Stimulated activated CD8-positive, alpha-beta memory T cell treated with anti-CD3 and anti-CD28 coated beads, Interleukin-7, amount 100 ng/mL, for 1 hour (primary cell): ENCODE results near the gene BOLL.
"Not testable (repeated sequence)": the region's sequence is repeated elsewhere in the genome, so short reads cannot be mapped to it uniquely, and the experiment has no call there.

Source experiments
- DNase-seq, 2 donors: peaks; one replicate each; pipeline ENCODE4 v3.0.0-alpha.2; 2020; ENCODE audit warnings: low read depth in 2 of 2

BOLL gene

GRCh38 chr2:197705912-197706838, 78.9 kb downstream of the BOLL start:
- DNase-seq: no peak

DNA sequence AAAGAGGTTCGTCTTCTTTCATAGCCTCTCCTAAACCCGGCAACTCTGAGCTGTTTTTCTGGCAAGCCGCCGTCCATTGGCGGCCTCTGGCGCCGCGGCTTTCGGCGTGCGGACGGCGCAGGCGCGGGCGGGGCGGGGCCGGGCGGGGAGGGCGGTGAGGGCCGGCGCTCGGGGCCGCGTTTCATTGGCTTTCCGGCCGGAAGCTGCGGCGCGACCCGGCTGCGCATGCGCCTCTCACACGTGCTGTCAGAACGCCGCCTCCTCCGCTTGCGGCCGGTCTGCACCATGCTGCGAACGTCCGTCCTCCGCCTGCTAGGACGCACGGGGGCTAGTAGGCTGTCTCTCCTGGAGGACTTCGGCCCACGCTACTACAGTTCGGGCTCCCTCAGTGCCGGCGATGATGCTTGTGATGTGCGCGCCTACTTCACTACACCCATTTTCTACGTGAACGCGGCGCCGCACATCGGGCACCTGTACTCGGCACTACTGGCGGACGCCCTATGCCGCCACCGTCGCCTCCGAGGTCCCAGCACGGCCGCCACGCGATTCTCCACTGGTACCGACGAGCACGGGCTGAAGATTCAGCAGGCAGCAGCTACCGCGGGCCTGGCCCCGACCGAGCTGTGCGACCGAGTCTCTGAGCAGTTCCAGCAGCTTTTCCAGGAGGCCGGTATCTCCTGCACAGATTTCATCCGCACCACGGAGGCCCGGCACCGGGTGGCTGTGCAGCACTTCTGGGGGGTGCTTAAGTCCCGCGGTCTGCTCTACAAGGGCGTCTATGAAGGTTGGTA, 79.8 kb downstream of the BOLL start, which contains the start of gene MARS2:
Gene MARS2, plus strand, starts transcription at position 249 of the 791 bp plus-strand sequence. Its CDS starts 37 bp downstream, at position 286.
- peak; percentile 80 to 87 for DNase-seq

- DNase-seq: no peak
Observed at GRCh38 chr2:197704434-197705120, 80.5 kb downstream of the BOLL start.

DNA sequence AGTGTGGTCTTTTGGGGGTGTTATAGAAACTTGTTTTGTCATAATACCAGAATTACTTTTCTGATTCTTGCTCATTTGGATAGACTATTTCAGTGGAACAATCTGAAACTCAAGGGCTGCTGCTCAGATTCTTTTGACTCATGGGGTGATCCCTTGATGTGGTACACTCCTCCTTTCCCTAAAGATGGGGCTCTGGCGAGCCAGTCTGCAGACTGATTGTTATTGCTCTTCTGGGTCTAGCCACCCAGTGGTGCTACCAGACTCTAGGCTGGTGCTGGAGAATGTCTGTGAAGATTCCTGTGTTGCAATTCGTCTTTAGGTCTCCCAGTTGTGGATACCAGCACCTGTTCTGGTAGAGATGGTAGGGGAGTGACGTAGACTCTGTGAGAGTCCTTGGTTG, 84.2 kb downstream of the BOLL start:
- DNase-seq: no peak

GRCh38 chr2:197699724-197700123, 85.4 kb downstream of the BOLL start:
- DNase-seq: not testable (repeated sequence)

DNA sequence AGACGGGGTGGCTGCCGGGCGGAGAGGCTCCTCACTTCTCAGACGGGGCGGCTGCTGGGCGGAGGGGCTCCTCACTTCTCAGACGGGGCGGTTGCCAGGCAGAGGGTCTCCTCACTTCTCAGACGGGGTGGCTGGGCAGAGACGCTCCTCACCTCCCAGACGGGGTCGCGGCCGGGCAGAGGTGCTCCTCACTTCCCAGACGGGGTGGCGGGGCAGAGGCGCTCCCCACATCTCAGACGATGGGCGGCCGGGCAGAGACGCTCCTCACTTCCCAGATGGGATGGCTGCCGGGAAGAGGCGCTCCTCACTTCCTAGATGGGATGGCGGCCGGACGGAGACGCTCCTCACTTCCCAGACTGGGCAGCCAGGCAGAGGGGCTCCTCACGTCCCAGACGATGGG, 88.5 kb downstream of the BOLL start:
- DNase-seq: not testable (repeated sequence)

GRCh38 chr2:197695971-197696370, 89.1 kb downstream of the BOLL start:
- not testable (repeated sequence) for DNase-seq

- DNase-seq: not testable (repeated sequence)
Observed at GRCh38 chr2:197695206-197695605, 89.9 kb downstream of the BOLL start.

DNA sequence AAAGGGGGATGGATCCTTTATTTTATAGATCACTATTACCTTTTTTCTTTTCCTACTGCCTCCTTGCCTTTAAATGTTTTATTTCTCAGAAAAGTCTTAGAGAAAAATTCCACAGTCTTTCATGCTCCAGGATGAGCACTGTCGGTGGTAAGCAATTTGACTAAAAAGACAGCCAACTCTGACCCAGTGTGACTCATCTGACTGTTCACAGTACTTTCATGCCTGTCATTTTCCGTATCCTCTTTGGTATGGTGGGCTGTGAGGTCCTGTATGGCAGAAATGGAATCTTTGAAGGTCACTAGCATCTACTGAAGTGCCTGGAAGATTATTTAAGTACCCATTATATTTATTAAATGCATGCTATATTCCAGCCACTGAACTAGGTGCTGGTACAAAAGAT, 107.6 kb downstream of the BOLL start:
- DNase-seq: no peak

- DNase-seq: no peak
Observed at GRCh38 chr2:197677056-197677455, 108.1 kb downstream of the BOLL start.
